ENCODE data around the gene ACAA1. TPM values are rescaled to one million over a fixed set of nuclear protein-coding genes. Genes with fewer than 3 reads are reported as not detected.

The ACAA1 gene
- total and polyA plus RNA-seq, 9 of the 15 experiments (the other 6 are each of a cell fraction or from before 2014, with no cell fraction given), result 4.0 to 88.9 (median 57.2) TPM

DNA sequence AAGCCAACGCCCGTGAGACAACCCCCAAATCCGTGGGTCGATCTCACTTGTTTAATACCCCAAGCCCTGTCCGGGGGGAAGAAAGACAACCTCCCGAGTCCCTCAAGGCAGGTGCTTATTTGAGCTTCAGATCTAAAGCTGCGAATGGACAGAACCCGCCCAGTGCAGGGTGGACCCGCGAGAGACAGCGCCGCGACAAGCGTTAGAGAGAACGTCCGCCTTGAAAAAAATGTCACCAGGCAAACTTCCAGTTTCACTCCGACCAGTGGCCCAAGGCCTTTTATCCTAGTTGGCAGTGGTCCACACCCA lies 27.7 kb upstream of the ACAA1 start (continued):
- TF ChIP-seq ZBTB49 (CRISPR knock-in tag; IDR thresholded peaks at IDR 0.05; ENCODE audit: borderline replicate concordance) (0 out of 2 replicates have a peak, but pooled peaks have one; percentile 77), ZNF511 (CRISPR knock-in tag; IDR thresholded peaks at IDR 0.05) (0 out of 2 replicates have a peak, but pooled peaks have one; percentile 10), GTF2E2 (tag; IDR thresholded peaks at IDR 0.05) (peak; percentile 3; the same call in 1 of the 2 replicates), ZNF174 (CRISPR knock-in tag; IDR thresholded peaks at IDR 0.05) (no peak), ZNF766 (CRISPR knock-in tag; conservative IDR thresholded peaks at IDR 0.05) (no peak), STAG1 (CRISPR knock-in tag; IDR thresholded peaks at IDR 0.05; ENCODE audit: borderline replicate concordance) (no peak), ZNF699 (CRISPR knock-in tag; IDR thresholded peaks at IDR 0.05; ENCODE audit: insufficient replicate concordance) (no peak), ZC3H8 (IDR thresholded peaks at IDR 0.05) (0 out of 2 replicates have a peak, but pooled peaks have one; percentile 20), GABPB2 (CRISPR knock-in tag; conservative IDR thresholded peaks at IDR 0.05) (no peak), HES1 (IDR thresholded peaks at IDR 0.05; ENCODE audit: low read depth) (no peak), E2F8 (IDR thresholded peaks at IDR 0.05; ENCODE audit: low read depth, partially characterized antibody) (no peak), GABPA (tag; conservative IDR thresholded peaks at IDR 0.05; ENCODE audit: low read depth) (no peak), ZNF707 (CRISPR knock-in tag; conservative IDR thresholded peaks at IDR 0.05) (no peak), ZNF384 (IDR thresholded peaks at IDR 0.05; ENCODE audit: low read depth, low read length) (peak; percentile 93), ZNF232 (CRISPR knock-in tag; IDR thresholded peaks at IDR 0.05) (no peak), ASH1L (IDR thresholded peaks at IDR 0.05; ENCODE audit: borderline replicate concordance, low read depth, partially characterized antibody) (no peak), NFXL1 (CRISPR knock-in tag; IDR thresholded peaks at IDR 0.05) (no peak), PTRF (tag; IDR thresholded peaks at IDR 0.05) (no peak), SIN3A (IDR thresholded peaks at IDR 0.05; ENCODE audit: borderline replicate concordance in 2 of 2, control insufficient read depth in 1 of 2, low read depth in 2 of 2, low read length in 2 of 2) (no peak), NCOR1 (IDR thresholded peaks at IDR 0.05) (no peak), TRIM24 (IDR thresholded peaks at IDR 0.05) (peak in 1 of 2 experiments; percentile 23; a peak in 1 of 4 replicates)
- TF ChIP-seq, protein P1, sequence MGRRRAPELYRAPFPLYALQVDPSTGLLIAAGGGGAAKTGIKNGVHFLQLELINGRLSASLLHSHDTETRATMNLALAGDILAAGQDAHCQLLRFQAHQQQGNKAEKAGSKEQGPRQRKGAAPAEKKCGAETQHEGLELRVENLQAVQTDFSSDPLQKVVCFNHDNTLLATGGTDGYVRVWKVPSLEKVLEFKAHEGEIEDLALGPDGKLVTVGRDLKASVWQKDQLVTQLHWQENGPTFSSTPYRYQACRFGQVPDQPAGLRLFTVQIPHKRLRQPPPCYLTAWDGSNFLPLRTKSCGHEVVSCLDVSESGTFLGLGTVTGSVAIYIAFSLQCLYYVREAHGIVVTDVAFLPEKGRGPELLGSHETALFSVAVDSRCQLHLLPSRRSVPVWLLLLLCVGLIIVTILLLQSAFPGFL (CRISPR knock-in tag; IDR thresholded peaks at IDR 0.05), result no peak

Measured in K562 (cell line).